Measurements from ENCODE around the gene KIF27. TPM values are rescaled to one million over a fixed set of nuclear protein-coding genes. Genes with fewer than 3 reads are reported as not detected.
A peak's percentile ranks its signal among the peaks of the same experiment; 100 is the strongest.
"Not testable (repeated sequence)": the region's sequence is repeated elsewhere in the genome, so short reads cannot be mapped to it uniquely, and the experiment has no call there.

The KIF27 gene
- total RNA-seq, 1 experiment from 2014 or later = 0.20 TPM

GRCh38 chr9:83932011-83932410 lies 10.8 kb upstream of the KIF27 start:
- DNase-seq (ENCODE audit: low spot score) = no peak

DNA sequence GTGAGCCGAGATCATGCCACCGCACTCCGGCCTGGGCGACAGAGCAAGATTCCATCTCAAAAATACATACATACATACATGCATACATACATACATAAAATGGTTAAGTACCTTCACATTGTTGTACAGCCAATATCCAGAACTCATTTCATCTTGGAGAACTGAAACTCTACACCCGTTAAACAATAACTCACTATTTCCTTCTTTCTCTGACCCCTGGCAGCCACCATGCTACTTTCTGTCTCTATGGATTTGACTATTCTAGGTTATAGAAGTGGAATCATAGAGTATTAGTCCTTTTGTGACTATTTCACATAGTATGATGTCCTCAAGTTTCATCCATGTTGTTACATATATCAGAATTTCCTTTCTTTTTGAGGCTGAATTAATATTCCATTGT lies 9.6 kb upstream of the KIF27 start:
- DNase-seq (ENCODE audit: low spot score) = no peak

DNA sequence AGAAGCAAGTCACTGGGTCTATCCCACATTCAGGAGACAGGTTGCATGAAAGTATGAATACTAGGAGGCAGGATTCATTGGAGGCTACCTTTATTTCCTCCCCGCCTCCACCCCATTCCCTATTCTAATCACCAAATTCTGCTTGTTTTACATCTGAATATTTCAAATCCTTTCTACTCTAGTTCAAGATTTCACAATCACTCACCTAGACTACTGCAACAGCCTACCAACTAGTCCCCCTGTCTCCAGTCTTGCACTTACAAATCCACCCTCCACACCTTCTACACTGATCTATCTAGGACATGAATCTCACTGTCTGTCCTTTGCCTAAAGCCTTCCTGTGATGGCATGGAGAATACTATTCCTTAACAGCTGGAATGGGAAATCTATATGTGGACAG lies 6.4 kb upstream of the KIF27 start:
- no peak for DNase-seq (ENCODE audit: low spot score)

DNA sequence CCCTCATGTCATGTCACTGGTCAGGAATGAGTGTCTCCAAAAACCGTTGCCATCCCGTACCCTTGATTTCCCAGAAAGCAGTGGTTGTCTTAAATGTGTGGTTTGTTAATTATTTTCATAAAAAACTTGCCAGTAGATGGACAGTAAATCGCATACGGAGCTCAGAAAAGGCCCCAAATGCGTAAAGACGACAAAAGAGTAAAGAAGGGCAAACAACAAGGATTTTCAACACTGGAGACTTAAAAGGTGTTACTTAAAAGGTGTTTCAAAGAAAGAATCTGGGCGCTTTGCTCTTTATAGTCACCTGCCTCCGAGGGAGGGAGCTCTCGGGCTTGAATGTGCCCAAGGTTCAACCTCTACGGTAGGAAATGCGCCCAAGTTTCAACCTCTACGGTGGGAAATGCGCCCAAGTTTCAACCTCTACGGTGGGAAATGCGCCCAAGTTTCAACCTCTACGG lies 734 bp downstream of the KIF27 start:
- DNase-seq (ENCODE audit: low spot score) = peak; percentile 71

DNA sequence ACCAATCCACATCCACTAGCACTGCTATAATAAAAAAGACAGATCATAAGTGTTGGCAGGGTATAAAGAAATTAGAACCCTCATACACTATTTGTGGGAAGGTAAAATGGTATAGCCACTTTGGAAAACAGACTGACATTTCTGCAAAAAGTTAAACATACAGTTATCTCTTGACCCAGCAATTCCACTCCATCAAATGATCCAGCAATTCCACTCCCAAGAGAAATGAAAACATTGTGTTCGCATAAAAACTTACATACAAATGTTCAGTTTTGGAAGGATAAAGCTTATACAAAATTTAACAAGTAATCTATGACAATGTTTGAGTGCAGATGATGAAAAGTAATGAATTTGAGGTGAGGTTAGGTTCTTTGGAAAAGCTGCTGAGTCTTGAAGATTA lies 2.1 kb downstream of the KIF27 start:
- DNase-seq (ENCODE audit: low spot score) = no peak

DNA sequence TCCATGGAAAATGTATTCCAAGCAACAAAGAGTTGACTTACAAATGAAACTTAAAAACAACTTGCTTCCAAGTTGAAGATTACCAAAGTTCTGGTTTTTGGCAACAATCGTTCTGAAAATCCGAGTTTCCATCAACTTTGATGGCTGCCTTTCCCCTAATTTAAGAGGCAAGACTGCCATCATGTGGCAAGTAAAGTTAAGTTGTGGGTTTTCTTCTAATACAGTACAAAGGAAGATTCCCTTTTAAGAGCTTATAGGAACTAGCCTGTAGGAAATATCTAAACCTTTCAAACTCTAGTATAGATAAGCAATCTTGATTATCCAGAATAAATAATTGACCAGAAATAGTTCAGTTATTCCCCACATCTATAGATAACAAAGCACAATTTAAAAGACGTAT lies 9.0 kb downstream of the KIF27 start:
- DNase-seq (ENCODE audit: low spot score) = not testable (repeated sequence)

DNA sequence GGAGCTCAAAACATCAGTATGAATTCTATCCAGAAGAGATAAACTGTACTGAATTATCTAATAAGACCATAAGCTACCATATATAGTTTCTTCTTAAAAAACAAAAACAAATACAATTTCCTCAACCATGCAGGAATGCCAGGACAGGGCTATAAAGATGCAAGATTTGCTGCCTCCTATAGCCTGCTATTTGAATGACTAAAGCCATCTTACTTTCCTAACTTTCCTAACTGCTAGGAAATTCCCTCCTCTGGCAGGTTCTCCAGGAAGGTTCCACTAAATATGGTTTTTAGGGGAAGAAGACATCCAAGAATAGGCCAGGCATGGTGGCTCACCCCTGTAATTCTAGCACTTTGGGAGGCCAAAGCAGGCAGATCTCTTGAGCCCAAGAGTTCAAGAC lies 15.1 kb downstream of the KIF27 start:
- DNase-seq (ENCODE audit: low spot score) = no peak

GRCh38 chr9:83900615-83901014 lies 20.6 kb downstream of the KIF27 start:
- peak; percentile 19 for DNase-seq (ENCODE audit: low spot score)

DNA sequence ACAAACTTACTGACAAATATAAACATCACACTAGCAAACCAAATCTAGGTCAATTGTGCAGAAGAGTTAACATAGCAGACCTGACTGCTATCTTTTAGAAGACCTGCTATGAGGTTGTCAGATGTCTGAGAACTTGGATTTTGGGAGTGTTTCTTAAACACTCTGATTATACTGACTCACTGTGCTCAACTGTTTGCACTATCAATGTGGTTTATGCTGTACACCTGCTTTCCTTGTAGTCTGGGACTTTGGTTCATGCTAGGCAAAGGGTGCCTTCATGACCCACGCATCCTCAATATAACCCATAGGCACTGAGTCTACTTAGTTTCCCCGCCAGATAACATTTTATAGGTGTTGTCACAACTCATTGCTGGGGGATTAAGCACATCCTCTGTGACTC lies 26.9 kb downstream of the KIF27 start:
- not testable (repeated sequence) for DNase-seq (ENCODE audit: low spot score)

DNA sequence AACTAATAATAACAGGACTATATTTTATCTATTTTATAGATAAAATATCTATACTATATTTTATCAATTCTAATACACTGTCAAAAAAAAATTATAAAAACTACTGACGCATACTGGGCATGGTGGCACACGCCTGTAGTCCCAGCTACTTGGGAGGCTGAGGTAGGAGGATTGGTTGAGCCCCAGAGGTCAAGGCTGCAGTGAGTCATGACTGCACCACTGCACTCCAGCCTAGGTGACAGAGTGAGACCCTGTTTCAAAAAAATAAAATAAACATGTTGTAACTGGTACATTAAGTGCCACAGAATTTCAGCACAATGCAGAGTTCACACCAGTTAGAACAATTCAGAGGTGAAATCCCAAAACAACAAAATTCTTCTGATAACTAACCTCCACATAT lies 34.7 kb downstream of the KIF27 start:
- DNase-seq (ENCODE audit: low spot score) = not testable (repeated sequence)

DNA sequence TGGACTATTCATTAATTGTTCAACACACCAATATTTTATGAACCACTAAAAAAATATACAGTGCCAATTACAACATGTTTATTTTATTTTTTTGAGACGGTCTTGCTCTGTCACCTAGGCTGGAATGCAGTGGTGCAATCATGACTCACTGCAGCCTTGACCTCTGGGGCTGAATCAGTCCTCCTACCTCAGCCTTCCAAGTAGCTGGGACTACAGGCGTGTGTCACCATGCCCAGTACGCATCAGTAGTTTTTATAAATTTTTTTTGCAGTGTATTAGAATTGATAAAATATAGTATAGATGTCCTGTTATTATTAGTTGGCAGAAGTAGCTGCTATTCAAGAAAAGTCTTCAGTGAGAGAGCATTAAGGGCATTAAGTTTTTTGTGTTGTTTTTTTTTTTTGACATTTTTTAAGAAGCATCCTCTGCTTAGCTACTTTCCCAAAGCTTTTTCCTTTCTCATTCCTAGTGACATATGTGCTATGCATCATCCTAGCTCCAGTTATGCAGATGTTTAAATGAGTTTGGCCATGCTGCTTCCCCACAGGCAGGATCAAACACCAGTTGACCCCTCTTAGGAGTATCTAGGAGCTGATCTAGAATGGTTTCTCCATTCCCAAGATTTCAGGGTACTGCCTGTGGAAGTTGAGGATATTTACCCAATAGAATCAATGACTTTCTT lies 35.5 kb downstream of the KIF27 start:
- not testable (repeated sequence) for DNase-seq (ENCODE audit: low spot score)

DNA sequence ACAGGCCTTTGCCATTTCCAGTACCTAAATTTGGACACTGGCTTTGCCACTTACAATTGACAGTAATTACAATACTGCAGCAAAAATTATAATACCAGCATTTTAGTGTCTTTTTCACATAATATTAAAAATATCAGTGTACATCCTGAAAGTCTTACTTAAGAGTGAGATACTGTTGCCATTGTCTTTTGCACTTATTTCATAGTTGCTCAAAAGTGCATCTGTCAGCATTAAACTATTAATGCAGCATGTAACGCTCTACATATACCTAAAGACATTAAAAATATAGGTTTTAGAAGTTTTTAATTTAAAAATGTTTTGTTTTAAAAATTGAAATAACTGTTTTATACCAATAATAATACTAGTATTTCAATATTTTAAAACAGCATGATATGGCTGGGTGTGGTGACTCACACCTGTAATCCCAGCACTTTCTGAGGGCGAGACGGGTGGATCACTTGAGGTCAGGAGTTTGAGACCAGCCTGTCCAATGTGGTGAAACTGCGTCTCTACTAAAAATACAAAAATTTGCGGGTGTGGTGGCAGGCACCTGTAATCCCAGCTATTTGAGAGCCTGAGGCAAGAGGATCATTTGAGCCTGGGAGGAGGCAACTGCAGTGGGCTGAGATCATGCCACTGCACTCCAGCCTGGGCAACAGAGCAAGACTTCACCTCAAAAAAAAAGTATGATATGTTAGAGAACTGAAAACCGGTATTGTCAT lies 39.4 kb downstream of the KIF27 start:
- DNase-seq (ENCODE audit: low spot score) = not testable (repeated sequence)

GRCh38 chr9:83875559-83875958 lies 45.7 kb downstream of the KIF27 start:
- DNase-seq (ENCODE audit: low spot score) = not testable (repeated sequence)

DNA sequence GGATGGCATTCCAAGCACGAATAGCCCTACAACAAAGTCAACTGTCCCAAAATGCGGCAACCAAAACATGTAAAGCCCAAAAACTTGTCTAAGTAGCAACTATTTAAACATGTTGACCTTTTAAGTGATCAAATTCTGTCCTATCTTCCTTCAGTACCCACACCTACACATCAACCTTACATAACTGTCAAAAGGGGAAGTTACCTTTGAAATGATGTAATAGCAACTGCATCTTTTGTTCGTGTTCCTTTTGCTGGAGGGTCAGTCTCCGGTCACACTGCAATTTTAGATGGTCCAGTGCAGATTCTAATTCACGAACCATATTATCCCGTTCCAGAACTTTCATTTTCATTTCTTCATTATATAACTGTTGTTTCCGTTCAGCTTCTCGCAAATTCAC lies 71.3 kb downstream of the KIF27 start:
- not testable (repeated sequence) for DNase-seq (ENCODE audit: low spot score)

DNA sequence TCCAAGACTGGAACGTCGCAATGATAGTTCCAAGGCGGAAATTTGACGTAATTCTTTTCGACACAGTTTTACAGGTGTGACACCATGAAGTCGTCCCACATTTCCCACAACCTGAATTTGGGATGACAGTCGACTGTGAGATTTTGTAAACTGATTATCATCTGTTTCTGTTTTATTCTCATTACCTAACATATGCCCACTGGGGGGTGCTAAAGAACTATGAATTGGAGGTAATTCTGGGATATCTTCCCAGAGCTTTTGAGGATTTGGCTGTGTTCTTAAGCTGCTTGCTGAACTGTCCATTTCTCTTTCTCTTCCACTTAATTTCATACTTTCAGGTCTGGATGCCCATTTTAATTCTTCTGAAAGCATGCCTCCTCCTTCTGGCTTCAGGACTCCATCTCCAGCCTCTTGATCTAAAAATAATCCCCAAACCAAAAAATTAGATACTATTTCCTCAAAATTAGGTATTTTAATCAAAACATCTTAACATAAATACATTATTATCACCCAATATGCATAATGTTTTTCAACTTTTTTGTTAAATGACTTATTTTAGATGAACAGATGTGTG lies 84.1 kb downstream of the KIF27 start:
- DNase-seq (ENCODE audit: low spot score) = not testable (repeated sequence)

GRCh38 chr9:83830426-83831071 lies 90.7 kb downstream of the KIF27 start:
- not testable (repeated sequence) for DNase-seq (ENCODE audit: low spot score)

DNA sequence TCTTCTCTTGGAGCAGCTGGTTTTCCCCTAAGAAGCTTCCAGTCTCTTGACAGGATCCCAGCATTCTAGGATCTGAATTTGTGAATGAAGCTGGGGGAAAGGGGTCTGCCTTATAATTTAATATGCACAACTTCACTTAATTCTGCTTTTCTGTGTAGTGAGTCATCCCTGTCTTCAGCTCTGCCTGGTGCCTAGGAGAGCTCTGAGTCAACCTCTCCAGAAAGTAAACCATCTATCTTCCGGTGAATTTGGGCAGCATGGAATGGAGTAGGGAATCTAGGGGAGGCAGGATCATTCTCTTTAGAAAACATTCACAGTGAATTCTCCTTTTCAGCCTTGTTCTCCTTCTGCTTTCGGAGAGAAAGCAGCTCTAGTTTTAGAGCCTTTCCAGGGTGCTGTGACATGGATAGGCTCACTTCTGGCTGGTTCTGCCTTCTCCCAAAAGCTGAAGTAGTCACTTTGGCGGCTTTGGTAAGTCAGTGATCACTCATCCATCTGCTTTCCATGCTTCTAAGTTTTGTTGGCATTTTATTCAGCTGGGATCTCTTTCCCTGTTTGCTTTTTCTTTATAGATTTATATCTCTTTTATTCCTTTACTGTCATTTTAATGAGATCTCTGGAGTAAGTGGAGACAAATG lies 96.1 kb downstream of the KIF27 start:
- not testable (repeated sequence) for DNase-seq (ENCODE audit: low spot score)

DNA sequence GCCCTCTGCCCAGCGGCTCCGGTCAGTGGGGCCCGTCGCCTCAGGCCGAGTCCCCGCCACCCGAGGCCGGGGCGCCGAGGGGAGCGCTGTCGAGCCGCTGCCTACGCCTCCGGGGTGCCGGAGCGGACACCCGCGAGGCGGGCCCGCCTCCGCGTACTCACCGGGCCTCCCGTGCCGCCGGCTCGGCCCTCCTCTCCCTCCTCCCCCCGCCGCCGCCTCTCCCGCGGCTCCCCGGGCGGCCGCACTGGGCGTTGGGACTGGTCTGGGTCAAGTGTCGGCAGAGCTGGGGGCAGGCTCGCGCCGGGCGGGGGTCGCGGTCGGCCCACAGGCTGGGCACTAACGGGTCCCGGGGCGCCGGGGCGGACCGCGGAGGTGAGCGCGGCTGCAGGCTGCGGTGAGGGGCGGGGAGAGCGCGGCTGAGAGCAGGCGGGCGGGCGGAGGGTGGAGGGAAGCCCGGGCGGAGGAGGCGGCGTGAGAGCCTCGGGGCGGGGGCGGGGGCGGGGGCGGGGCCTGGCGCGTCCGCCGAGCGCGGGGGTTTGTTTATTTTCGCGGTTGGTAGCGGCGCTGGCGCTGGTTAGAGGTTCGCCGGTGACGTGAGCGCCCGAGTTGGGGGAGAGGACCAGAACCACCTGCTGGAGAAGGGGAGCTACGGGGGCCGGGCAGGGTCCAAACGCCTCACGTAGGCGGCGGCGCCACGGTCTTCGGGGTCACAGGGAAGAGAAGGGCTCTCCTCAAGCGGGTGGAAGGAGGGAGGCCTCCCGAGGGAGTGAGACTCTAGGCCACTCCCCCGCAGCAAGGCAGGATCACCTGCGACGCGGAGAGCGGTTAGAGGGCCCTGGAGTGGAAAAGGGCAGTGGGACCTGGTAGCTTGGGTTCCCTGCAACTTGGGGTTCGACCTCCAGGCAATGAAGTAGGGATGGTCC lies 103.6 kb downstream of the KIF27 start, which contains the start of gene GKAP1:
Gene GKAP1 (minus strand): TSS at position 414 of the 923 bp plus-strand sequence. CDS start 11,252 bp downstream, outside the sequence.
- DNase-seq (ENCODE audit: low spot score) = peak; percentile 63

DNA sequence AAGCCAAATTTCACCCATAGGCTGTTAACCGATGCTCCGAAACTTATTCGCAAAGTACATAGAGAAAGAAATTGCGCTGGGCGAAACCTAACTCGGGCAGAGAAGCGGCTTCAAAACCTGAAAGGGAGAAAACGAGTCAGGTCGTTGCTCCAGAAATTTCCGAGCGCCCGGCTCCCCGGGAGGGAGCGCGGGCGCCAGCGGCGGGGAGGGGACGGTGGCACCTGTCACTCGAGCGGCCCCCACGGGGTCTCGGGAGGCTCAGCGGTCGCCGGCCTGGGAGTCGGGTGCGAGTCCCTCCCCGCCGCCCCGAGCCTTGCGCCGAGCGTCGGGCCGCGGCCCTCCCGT lies 104.2 kb downstream of the KIF27 start:
- DNase-seq (ENCODE audit: low spot score) = peak; percentile 29

- DNase-seq (ENCODE audit: low spot score) = not testable (repeated sequence)
Measured at GRCh38 chr9:83815120-83815519, 106.1 kb downstream of the KIF27 start.

DNA sequence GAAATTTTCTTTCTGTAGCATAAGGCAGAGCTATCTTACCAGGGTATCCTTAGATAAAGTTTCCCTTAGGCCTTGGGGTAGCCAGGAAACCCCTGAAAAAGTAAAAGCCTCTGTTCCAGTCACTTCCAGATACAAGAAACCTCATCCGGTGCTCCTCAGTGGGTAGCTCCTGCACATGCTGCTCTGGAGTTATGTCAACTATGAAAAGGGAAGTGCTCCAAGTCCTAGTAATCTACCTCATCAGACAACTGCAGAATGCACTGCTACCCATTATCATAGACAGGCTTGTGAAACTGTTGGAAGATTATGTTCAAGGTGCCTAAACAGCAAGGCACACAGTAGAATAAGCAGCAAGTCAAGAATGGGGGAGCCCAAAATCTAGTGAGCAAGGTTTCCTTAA lies 112.0 kb downstream of the KIF27 start:
- DNase-seq (ENCODE audit: low spot score) = not testable (repeated sequence)
